Stimulated activated CD4-positive, alpha-beta T cell treated with anti-CD3 and anti-CD28 coated beads, Interleukin-1b, Interleukin-23, amount 100 ng/mL, for 24 hours (primary cell): ENCODE measurements around the gene NXPH1.

ENCODE experiments used
- DNase-seq, 4 experiments: peaks; one replicate each; pipeline ENCODE4 v3.0.0-alpha.2; 2020; ENCODE audit warnings: low read depth in 4 of 4, low spot score in 1 of 4

The NXPH1 gene

GRCh38 chr7:8585591-8585990, 152.2 kb downstream of the NXPH1 start:
- no peak for DNase-seq

- no peak for DNase-seq
Observed at GRCh38 chr7:8590225-8590624, 156.8 kb downstream of the NXPH1 start.

GRCh38 chr7:8590791-8591190, 157.4 kb downstream of the NXPH1 start:
- DNase-seq: no peak

- DNase-seq: no peak
Observed at GRCh38 chr7:8591289-8591688, 157.9 kb downstream of the NXPH1 start.

GRCh38 chr7:8592167-8592566, 158.8 kb downstream of the NXPH1 start:
- DNase-seq: no peak

GRCh38 chr7:8594115-8594514, 160.7 kb downstream of the NXPH1 start:
- DNase-seq: no peak

- no peak for DNase-seq
Observed at GRCh38 chr7:8597565-8597964, 164.2 kb downstream of the NXPH1 start.

- DNase-seq: no peak
Observed at GRCh38 chr7:8601121-8601520, 167.7 kb downstream of the NXPH1 start.

- no peak for DNase-seq
Observed at GRCh38 chr7:8605221-8605620, 171.8 kb downstream of the NXPH1 start.

GRCh38 chr7:8612584-8612983, 179.2 kb downstream of the NXPH1 start:
- no peak for DNase-seq

GRCh38 chr7:8613191-8613590, 179.8 kb downstream of the NXPH1 start:
- no peak for DNase-seq

- no peak for DNase-seq
Observed at GRCh38 chr7:8615019-8615418, 181.6 kb downstream of the NXPH1 start.

GRCh38 chr7:8618441-8619070, 185.1 kb downstream of the NXPH1 start:
- DNase-seq: no peak

- no peak for DNase-seq
Observed at GRCh38 chr7:8620169-8620568, 186.8 kb downstream of the NXPH1 start.

GRCh38 chr7:8625612-8626011, 192.2 kb downstream of the NXPH1 start:
- DNase-seq: no peak

- DNase-seq: no peak
Observed at GRCh38 chr7:8627325-8627724, 193.9 kb downstream of the NXPH1 start.

- no peak for DNase-seq
Observed at GRCh38 chr7:8628656-8629055, 195.2 kb downstream of the NXPH1 start.

- DNase-seq: no peak
Observed at GRCh38 chr7:8629504-8629903, 196.1 kb downstream of the NXPH1 start.

GRCh38 chr7:8637322-8637721, 203.9 kb downstream of the NXPH1 start:
- DNase-seq: no peak

GRCh38 chr7:8638076-8638475, 204.7 kb downstream of the NXPH1 start:
- DNase-seq: no peak

- no peak for DNase-seq
Observed at GRCh38 chr7:8639668-8640067, 206.3 kb downstream of the NXPH1 start.

GRCh38 chr7:8640671-8641070, 207.3 kb downstream of the NXPH1 start:
- no peak for DNase-seq

GRCh38 chr7:8668627-8669500, 235.5 kb downstream of the NXPH1 start:
- DNase-seq: no peak
